Cortex of kidney (tissue), 1 donor: ENCODE data around the gene C9orf78.

ENCODE experiments used
- DNase-seq: peaks from one replicate; lab custom pipeline; 2025; lab: John Stamatoyannopoulos, UW

Gene C9orf78

DNA sequence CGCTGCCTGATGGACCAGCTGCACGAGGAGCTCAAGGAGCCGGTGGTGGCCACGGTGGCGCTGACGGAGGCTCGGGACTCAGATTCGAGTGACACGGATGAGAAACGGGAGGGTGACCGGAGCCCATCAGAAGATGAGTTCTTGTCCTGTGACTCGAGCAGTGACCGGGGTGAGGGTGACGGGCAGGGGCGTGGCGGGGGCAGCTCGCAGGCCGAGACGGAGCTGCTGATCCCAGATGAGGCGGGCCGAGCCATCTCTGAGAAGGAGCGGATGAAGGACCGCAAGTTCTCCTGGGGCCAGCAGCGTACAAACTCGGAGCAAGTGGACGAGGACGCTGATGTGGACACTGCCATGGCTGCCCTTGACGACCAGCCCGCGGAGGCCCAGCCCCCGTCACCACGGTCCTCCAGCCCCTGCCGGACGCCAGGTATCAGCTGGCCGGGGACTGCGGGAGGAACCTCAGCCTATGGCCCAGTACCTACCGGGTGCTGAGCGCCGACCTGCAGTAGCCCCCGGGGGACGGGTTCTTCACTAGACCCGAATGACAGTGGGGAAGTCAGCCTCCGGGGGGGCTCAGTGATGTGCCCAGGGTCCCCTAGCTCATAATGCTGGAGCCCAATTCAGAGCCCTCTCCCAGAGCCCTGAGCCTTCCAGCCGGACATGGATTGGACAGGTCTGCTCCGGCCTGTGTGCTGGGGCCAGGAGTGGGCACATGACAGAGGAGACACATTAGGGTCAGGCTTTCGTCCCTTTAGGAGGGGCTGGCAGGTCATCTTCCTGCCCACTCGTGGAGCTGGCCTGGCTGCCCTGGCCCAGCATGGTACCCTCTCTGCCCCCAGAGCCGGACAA is 33.2 kb upstream of the C9orf78 start:
- DNase-seq, result no peak

DNA sequence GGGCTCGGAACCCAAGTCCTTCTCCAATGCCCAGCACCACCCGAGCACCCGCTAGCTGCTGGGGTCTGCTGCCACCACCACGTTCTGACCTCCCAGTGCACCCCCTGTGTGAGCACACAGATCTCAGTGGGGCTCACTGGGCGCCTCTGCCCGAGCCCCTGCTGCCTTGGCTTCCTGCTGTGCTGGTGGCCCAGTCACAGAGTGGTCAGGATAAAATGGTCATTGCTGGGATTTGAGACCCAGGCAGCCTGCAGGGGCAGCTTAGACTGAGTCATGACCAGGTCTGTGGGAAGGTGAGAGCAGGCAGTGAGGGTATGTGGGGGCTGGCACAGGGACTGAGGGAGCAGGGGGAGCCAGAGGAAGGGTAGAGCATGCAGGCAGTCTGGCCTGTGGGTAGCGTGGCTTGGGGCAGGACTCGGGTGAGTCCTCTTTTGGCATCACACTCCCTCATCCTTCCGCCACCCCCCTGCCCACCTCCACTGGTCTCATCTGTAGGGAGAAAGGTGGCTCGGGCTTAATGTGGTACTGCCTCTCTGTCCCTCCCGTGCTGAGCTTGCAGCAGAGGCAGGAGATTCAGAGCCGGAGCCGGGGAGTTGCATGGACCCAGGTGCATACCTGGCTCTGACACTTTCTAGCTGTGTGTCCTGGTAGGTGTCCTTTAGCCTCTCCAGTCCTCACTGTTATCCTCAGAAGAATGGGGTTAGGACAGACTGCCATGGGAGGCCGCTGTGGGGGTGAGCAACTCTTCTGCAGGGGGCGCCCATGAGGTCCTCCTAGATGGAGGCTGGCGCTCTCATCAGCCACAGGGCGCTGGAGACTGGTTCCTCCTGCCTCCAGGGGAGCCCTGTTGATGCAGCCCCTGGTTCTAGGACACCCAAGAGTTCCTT is 32.3 kb upstream of the C9orf78 start:
- DNase-seq, result no peak

DNA sequence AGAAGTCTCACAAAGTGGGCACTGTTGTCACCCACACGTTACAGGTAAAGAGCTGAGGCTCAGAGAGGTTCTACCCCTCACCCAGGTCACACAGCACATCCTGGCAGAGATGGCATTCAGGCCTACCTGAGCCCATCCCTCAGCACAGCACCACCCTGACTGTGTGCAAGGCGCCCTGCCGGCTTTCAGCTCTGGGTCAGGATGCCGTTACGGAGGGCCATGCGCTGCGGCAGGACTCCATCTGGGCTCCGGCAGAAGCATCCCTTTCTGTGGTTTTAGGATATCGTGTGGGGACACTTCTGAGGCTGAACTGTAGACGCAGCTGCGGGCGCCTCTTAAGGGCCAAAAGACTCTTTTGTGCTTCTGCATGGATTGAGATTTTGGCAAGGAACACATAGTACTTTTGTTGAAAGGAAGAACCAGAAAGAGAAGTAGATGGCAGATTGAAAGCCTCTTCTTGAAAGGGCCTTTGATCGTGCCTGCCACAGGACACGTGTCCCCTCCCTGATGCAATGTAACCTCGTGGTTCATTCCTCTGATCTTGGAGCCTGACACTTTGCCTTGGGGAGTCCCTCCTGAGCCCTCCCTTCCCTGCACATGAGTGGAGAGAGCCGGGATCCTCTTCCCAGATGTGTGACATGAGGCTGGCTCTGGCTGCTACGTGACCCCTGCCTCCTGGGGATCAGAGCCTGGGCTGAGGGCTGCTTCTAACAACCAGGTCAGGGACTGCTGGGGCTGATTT is 31.5 kb upstream of the C9orf78 start:
- no peak for DNase-seq

- no peak for DNase-seq
Measured at GRCh38 chr9:129865668-129866320, 30.7 kb upstream of the C9orf78 start.

GRCh38 chr9:129864991-129865647 is 30.0 kb upstream of the C9orf78 start:
- DNase-seq, result no peak

- no peak for DNase-seq
Measured at GRCh38 chr9:129863059-129863690, 28.1 kb upstream of the C9orf78 start.

GRCh38 chr9:129861447-129861827 is 26.4 kb upstream of the C9orf78 start:
- DNase-seq, result no peak

GRCh38 chr9:129860653-129861446 is 25.8 kb upstream of the C9orf78 start:
- no peak for DNase-seq

- DNase-seq, result no peak
Measured at GRCh38 chr9:129858167-129858962, 23.3 kb upstream of the C9orf78 start.

GRCh38 chr9:129857207-129857606 is 22.1 kb upstream of the C9orf78 start:
- DNase-seq, result no peak

- no peak for DNase-seq
Measured at GRCh38 chr9:129854588-129855110, 19.6 kb upstream of the C9orf78 start.

GRCh38 chr9:129853614-129854013 is 18.5 kb upstream of the C9orf78 start:
- DNase-seq, result no peak

GRCh38 chr9:129852579-129852978 is 17.5 kb upstream of the C9orf78 start:
- DNase-seq, result no peak

- no peak for DNase-seq
Measured at GRCh38 chr9:129851821-129852220, 16.7 kb upstream of the C9orf78 start.

DNA sequence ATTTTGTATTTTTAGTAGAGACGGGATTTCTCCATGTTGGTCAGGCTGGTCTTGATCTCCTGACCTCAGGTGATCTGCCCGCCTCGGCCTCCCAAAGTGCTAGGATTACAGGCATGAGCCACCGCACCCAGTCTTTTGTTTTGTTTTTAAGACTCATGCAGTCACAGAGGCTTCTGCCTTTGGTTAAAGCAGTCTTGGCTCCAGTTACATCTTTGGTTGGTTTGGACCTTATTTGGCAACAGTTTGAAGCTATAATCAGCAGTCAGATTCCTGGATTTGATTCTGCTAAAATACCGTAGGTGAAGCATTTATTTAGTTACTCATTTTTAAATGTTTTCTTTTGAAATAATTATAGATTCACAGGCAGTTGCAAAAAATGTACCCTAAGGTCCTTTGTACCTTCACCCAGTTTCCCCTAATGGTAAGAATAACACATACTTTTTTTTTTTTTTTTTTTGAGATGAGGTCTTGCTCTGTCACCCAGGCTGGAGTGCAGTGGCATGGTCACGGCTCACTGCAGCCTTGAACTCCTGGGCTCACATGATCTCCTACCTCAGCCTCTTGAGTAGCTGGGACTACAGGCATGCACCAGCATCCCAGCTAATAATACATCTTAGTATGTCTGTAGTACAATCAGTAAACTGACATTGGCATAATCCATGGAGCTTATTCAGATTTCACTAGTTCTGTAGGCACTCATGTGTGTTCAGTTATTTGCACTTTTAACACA is 15.9 kb upstream of the C9orf78 start:
- DNase-seq, result no peak

DNA sequence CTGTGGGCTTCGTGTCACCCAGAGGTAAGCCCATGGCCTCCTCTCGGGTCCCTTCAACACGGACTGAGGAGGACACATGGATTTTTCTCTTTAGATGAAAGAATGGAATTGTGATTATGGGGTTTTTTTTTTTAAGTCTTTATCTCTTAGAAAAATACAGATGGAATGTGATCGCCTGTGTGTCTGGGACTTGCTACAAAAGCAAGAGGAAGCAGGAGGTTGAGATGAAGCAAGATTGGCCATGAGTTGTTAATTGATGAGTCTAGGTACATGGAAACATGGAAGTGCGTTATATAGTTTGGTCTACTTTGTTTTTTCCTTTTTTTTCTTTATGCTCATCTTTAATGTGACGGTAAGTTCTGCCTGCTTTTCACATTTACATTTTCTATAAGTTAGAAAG is 14.8 kb upstream of the C9orf78 start:
- no peak for DNase-seq

DNA sequence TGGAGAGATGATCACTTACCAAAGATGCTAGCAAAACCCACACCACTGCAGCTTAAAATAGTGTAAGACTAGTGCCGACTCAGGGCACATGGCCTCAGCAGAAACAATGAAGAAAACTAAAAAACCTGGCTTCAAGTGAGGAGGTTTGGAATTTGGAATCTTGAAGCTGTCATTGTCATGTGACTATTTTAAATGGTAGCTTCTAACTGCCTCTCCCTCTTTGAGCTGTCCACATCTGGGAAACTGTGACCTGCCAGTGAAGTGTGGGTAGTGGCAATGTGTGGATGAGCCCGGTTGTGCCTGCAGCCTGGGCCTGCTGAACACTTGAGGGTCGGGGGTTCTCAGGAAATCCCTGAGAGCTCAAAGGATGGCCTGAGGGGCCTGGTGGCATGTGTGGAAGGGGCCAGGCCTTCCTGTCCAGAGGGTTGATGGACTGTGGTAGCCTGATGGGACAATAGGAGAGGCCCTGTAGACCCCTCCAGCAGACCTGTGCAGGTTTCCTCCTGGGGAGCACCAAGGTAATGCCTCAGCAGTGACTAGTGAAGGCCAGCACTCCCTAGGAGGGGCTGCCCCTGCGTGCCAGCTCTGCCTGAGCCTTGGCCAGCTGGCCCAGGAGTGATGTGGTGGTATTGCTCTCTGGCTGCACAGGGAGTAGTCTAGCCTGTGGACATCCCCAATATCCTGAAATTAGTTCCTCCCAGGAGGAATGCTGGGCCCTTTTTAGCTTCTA is 13.8 kb upstream of the C9orf78 start:
- DNase-seq, result no peak

GRCh38 chr9:129845373-129845772 is 10.3 kb upstream of the C9orf78 start:
- DNase-seq, result no peak
